ENCODE data around the gene CLEC2A.
A peak's percentile ranks its signal among the peaks of the same experiment; 100 is the strongest.
"Not testable (repeated sequence)": the region's sequence is repeated elsewhere in the genome, so short reads cannot be mapped to it uniquely, and the experiment has no call there.

CLEC2A gene, protein sequence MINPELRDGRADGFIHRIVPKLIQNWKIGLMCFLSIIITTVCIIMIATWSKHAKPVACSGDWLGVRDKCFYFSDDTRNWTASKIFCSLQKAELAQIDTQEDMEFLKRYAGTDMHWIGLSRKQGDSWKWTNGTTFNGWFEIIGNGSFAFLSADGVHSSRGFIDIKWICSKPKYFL

GRCh38 chr12:9932270-9932669 is at the start of gene CLEC2A:
CLEC2A (minus strand) TSS chr12:9932370; CDS start chr12:9932329, 41 bp downstream.
- DNase-seq (ENCODE audit: low read depth) = no peak

DNA sequence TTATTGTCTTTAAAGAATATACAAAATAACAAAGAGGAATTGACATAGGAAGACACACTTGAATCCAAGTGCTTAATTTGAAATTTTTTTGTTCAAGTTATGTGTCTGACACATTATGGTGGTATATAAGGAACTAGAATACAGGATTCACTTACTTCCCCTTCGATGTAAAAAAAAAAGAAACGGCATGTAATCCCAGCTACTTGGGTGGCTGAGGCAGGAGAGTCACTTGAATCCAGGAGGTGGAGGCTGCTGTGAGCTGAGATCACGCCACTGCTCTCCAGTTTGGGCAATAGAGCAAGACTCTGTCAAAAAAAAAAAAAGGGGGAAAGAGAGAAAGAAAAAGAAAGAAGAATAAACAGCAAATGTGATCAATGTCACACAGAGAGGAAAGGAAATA is 48.0 kb upstream of the CLEC2A start:
- DNase-seq (ENCODE audit: low read depth) = no peak

- peak; percentile 39 for DNase-seq (ENCODE audit: low read depth)
Measured at GRCh38 chr12:9977916-9978315, 45.7 kb upstream of the CLEC2A start.

DNA sequence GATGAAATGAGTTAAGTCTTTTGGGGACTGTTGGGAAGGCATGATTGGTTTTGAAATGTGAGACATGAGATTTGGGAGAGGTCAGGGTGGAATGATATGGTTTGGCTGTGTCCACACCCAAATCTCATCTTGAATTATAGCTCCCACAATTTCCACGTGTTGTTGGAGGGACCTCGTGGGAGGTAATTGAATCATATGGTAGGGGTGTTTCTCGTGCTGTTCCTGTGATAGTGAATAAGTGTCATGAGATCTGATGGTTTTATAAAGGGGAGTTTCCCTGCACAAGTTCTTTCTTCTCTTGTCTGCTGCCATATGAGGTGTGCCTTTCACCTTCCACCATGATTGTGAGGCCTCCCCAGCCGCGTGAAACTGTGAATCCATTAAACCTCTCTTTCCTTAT is 44.5 kb upstream of the CLEC2A start:
- not testable (repeated sequence) for DNase-seq (ENCODE audit: low read depth)

DNA sequence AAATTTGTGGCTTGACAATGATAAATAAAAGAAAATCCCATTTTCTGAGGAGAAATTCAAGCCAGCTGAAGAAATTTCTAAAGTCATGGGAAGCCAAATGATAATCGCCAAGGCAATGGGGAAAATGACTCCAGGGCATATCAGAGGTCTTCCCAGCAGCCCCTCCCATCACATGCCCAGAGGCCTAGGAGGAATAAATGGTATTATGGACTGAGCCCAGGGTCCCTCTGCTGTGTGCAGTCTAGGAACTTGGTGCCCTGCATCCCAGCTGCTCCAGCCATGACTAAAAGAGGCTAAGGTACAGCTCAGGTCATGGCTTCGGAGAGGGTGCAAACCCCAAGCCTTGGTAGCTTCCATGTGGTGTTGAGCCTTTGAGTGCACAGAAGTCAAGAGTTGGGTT is 43.4 kb upstream of the CLEC2A start:
- DNase-seq (ENCODE audit: low read depth) = no peak

- DNase-seq (ENCODE audit: low read depth) = not testable (repeated sequence)
Measured at GRCh38 chr12:9974731-9975130, 42.6 kb upstream of the CLEC2A start.

DNA sequence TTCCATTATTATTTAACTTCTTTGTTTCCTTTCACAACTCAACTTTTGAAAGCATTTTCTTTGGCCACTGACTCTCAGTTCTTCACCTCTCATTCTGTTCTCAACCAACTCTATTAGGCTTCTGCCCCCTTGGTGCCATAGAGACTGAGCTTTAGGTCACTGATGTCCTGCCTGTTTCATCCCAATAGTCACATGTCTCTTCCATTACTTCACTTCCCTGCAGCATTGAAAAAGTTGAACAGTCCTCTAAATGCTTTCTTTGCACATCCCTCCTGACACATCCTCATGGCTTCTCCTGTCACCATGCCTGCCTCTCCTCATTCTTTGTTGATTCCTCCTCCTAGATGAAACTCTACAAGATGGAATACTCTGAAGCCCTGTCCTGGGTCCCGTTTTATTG is 41.8 kb upstream of the CLEC2A start:
- DNase-seq (ENCODE audit: low read depth) = no peak

GRCh38 chr12:9971181-9971580 is 39.0 kb upstream of the CLEC2A start, which contains the start of gene CLEC12A:
CLEC12A (plus strand) TSS chr12:9971409; CDS start chr12:9971597, 188 bp downstream.
- no peak for DNase-seq (ENCODE audit: low read depth)

GRCh38 chr12:9969673-9970072 is 37.5 kb upstream of the CLEC2A start:
- DNase-seq (ENCODE audit: low read depth) = no peak

GRCh38 chr12:9961901-9962300 is 29.7 kb upstream of the CLEC2A start:
- no peak for DNase-seq (ENCODE audit: low read depth)

DNA sequence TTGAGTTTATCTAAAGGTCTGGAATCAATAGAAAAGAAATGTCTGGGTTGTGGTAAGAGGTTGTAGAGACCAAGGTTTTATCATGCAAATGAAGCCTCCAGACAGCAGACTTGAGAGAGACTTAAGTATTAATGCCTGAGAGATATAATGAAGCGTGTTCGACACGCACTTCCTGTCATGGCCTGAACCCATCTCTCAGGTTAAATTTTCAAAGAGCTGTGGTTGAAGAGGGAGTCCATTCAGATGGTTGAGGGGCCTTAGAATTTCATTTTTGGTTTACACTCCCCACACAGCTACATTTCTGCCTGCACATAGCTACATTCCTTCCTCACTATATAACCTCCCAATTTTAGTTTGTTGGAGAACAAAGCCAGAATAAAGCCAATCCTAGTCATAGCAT is 28.9 kb upstream of the CLEC2A start:
- no peak for DNase-seq (ENCODE audit: low read depth)

DNA sequence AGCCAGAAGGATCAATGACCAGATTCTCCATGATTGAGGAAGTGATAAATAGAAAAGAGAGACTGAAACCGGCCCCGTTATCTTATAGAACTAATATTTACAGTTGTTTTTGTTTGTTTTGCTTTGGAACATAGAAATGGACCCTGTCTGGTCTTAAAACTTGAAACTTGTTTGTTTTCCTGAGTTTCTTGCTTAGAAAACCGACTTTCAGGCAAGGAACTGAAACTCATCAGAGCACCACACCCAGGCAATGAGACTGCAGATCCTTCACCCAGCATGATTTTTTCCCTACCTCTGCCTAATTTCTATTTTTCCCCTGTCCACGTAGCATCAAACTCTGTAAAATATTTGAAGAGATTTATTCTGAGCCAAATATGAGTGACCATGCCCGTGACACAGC is 28.4 kb upstream of the CLEC2A start:
- DNase-seq (ENCODE audit: low read depth) = no peak

- no peak for DNase-seq (ENCODE audit: low read depth)
Measured at GRCh38 chr12:9957834-9958233, 25.7 kb upstream of the CLEC2A start.

DNA sequence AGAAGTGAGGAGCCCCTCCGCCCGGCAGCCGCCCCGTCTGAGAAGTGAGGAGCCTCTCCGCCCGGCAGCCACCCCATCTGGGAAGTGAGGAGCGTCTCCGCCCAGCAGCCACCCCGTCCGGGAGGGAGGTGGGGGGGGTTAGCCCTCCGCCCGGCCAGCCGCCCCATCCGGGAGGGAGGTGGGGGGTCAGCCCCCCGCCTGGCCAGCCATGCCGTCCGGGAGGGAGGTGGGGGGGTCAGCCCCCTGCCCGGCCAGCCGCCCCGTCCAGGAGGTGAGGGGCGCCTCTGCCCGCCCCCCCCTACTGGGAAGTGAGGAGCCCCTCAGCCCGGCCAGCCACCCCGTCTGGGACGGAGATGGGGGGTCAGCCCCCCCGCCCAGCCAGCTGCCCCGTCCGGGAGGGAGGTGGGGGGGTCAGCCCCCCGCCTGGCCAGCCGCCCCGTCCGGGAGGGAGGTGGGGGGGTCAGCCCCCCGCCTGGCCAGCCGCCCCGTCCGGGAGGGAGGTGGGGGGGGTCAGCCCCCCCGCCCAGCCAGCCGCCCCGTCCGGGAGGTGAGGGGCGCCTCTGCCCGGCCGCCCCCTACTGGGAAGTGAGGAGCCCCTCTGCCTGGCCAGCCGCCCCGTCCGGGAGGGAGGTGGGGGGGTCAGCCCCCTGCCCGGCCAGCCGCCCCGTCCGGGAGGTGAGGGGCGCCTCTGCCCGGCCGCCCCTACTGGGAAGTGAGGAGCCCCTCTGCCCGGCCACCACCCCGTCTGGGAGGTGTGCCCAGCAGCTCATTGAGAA is 21.0 kb upstream of the CLEC2A start:
- DNase-seq (ENCODE audit: low read depth) = not testable (repeated sequence)

DNA sequence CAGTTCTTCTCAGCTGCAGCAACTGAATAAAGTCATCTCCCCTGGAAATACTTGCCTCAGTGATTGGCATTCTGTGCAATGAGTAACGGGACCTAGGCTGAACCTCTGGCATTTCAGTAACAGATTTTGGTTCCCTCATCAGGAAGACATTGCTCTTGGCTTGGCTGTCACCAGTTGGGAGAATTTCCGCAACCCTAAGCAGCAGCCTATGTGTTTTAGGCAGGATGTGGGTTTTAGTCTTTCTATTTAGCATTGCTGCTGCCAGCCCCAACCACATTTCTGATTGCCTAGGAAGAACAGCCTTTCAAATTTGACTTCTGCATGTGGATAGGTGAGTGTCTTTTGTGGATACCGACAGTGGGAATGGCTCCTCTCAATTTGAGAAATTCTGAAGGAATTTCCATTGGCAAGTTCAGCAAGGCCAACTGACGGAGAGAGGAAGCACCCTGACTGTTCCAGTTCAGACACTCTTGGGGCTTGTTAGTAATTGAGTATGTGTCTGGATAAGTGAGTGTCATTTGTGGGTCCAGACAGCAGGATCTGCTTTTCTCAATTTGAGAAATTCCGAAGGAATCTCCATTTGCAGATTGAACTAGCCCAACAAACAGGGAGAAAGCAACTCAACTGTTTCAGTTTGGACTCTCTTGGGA is 19.0 kb upstream of the CLEC2A start:
- no peak for DNase-seq (ENCODE audit: low read depth)

- no peak for DNase-seq (ENCODE audit: low read depth)
Measured at GRCh38 chr12:9948606-9949296, 16.6 kb upstream of the CLEC2A start.

DNA sequence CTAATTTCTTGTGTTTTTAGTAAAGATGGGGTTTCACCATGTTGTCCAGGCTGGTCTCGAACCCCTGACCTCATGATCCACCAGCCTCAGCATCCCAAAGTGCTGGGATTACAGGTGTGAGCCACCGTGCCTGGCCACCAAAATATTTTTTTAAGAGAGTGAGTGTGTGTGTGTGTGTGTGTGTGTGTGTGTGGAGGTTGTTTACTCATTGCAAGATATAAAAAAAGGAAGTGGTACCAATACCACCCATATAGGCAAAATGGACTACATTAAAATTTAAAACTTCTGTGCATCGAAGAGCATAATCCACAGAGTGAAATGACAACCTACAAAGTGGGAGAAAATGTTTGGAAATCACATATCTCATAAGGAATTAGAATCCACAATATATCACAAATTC is 15.5 kb upstream of the CLEC2A start:
- no peak for DNase-seq (ENCODE audit: low read depth)

DNA sequence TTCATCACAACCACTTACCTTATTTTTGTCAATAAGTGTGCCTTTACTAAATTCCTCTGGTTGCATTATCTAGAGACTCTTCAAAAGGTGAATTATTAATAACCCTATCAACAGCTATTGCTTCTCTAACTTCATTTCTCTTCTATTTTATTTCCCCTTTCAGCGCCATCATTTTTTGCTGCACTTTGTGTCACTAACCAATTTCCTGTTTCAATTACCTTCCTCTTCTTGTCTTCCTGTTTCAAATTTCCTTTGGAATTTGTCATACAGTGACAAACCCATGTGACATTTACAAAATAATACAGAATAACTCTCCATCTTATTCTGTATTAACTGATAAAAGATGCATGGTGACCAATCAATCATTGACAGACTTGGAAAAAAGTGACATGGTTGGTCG is 12.2 kb upstream of the CLEC2A start:
- DNase-seq (ENCODE audit: low read depth) = no peak

- no peak for DNase-seq (ENCODE audit: low read depth)
Measured at GRCh38 chr12:9943240-9943639, 11.1 kb upstream of the CLEC2A start.

- no peak for DNase-seq (ENCODE audit: low read depth)
Measured at GRCh38 chr12:9941838-9942237, 9.7 kb upstream of the CLEC2A start.

- DNase-seq (ENCODE audit: low read depth) = peak; percentile 23
Measured at GRCh38 chr12:9940375-9940774, 8.2 kb upstream of the CLEC2A start.

DNA sequence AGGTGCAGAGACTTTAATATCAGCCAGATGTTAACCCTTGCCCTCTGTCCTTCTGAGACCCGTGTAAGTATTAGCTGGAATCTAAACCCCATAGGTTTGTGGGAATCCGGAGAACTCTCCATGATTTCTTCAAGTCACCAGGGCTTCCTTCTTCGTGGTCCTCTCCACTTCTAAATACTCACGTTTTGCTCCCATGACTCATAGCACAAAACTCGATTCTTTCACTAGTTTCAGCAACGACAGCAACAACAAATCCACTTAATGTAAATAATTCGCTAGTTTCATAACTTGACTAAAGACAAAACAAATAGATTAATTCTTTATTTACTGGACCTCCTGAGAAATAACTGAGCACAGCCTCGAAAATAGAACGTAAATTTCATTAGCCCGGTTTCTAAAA is 4.4 kb upstream of the CLEC2A start:
- DNase-seq (ENCODE audit: low read depth) = no peak

DNA sequence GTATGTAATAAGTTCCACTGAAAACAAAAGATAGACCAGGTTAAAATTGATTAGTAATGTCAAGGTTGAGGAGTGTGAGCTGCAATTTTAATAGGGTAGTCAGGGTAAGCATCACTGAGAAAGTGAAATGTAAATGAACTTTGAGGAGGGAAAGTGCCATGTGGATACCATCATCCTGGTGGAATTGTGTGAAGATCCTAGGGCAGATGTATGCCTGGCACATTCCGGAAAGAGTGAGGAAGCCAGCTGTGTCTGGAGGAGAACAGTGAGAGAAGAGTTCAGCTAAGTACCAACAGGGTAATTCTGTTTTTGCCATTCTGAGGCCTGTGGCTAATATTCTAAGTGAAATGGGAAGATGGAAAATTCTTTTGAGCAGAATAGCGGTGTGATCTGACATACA is 2.9 kb upstream of the CLEC2A start:
- no peak for DNase-seq (ENCODE audit: low read depth)

All from amniotic epithelial cell (primary cell).